C4-2B (cell line): Measurements from ENCODE around the gene PPM1L.

ENCODE experiments used
- CTCF ChIP-seq: fragments of 450-650 bp; conservative IDR thresholded peaks from 2 replicates; pipeline ENCODE4 v1.5.1; 2017; ENCODE audit warnings: mild to moderate bottlenecking
- ZFX ChIP-seq: fragments of 450-650 bp; IDR thresholded peaks from 2 replicates; pipeline ENCODE4 v1.6.1; 2017

- no peak for TF ChIP-seq CTCF
- TF ChIP-seq ZFX = no peak
Measured at GRCh38 chr3:160919942-160920341, 163.9 kb downstream of the PPM1L start.
